ENCODE results near the gene CD72.

The CD72 gene

DNA sequence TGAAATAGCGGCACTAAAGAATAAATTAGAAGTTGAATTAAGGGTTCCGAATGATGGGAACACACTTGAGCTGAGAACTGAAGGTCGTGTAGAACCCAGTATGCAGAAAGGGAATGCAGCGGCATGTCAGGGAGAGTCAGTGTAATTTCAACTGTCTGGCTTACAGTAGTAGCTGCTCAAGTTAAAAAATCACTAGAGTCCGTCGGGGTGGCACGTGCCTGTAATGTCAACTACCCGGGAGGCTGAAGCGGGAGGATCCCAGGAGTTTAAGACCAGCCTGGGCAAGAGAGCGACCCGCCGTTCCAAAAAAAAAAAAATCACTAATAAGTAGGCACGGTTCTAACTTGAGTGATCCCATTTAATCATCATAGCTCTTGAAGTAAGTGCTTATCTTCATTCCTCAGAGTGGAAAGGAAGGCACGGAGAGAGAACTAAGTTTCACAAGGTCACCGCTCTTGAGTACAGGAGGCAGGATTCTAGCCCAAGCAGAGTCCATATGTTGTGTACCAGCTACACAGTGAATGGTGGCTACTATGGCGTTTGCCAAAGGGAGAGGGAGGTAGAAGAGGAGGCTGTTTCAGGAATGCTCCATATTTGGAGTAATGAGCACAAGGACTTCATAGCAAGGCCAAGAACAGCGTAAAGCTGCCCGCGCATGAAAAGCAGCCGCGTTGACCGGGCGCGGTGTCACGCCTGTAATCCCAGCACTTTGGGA is 38.8 kb upstream of the CD72 start:
- TF ChIP-seq GATA2 (IDR thresholded peaks at IDR 0.05; ENCODE audit: low read depth, low read length): no peak
- no peak for TF ChIP-seq GATA3 (IDR thresholded peaks at IDR 0.05; ENCODE audit: low read depth, low read length)

DNA sequence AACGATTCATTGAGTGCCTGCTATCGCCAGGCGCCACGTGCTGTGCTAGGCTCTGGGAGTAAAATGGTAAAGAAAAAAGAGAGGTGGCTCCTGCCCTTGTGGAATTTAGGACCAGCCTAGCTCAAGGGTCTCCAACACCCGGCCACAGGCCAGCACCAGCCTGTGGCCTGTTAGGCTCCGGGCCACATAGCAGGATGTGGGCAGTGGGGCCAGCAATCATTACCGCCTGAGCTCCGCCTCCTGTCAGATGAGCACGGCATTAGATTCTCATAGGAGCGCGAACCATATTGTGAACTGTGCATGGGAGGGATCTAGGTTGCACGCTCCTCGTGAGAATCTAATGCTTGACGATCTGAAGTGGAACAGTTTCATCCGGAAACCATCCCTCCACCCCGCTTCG is 38.1 kb upstream of the CD72 start:
- TF ChIP-seq GATA3 (IDR thresholded peaks at IDR 0.05; ENCODE audit: low read depth, low read length) (no peak), GATA2 (IDR thresholded peaks at IDR 0.05; ENCODE audit: low read depth, low read length) (no peak)

DNA sequence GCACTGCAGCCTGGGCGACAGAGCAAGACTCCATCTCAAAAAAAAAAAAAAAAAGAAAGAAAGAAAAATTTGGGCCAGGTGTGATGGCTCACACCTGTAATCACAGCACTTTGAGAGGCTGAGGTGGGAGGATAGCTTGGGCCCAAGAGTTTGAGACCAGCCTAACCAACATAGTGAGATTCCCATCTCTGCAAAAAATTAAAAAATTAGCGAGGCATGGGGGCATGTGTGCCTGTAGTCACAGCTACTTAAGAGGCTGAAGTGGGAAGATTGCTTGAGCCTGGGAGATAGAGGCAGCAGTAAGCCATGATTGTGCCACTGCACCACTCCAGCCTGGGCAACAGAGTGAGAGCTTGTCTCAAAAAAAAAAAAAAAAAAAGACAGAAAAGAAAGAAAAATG is 35.4 kb upstream of the CD72 start:
- TF ChIP-seq GATA3 (IDR thresholded peaks at IDR 0.05; ENCODE audit: low read depth, low read length): no peak
- TF ChIP-seq GATA2 (IDR thresholded peaks at IDR 0.05; ENCODE audit: low read depth, low read length): no peak

DNA sequence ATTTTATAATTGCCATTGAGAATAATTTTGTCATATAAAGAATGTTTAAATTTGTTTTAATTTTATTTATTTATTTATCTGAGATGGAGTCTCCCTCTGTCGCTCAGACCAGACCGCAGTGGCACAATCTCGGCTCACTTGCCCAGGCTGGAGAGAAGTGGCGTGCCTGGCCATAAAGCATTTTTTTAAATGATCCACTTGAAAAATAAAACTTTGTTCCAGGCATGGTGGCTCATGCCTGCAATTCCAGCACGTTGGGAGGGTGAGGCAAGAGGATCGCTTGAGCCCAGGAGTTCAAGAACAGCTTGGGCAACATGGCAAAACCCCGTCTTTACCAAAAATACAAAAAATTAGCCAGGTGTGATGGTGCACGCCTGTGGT is 34.6 kb upstream of the CD72 start:
- TF ChIP-seq GATA3 (IDR thresholded peaks at IDR 0.05; ENCODE audit: low read depth, low read length) (no peak), GATA2 (IDR thresholded peaks at IDR 0.05; ENCODE audit: low read depth, low read length) (no peak)

DNA sequence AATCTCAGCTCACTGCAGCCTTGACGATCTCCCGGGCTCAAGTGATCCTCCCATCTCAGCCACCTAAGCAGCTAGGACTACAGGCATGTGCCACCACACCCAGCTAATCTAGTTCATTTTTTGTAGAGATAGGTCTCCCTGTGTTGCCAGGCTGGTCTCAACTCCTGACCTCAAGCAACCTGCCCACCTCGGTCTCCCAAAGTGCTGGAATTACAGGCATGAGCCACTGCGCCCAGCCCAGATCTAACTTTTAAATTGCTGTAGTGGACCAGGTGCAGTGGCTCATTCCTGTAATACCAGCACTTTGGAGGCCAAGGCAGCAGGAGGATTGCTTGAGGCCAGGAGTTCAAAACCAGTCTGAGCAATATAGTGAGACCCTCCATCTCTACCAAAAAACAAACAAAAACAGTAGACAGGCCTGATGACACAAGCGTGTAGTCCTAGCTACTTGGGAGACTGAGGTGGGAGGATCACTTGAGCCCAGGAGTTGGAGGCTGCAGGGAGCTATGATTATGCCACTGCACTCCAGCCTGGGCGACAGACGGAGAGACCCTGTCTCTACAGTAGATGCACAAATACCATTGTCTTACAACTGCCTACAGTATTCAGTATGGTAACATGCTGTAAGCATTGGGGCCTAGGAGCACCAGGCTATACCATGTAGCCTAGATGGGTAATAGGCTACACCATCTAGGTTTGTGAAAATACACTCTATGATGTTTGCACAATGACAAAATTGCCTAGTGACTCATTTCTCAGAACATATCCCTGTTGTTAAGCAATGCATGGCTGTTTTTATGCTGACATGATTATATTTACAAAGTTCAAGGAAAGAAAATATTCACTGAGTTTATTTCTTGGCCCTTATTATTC is 34.0 kb upstream of the CD72 start:
- TF ChIP-seq GATA2 (IDR thresholded peaks at IDR 0.05; ENCODE audit: low read depth, low read length) (no peak), GATA3 (IDR thresholded peaks at IDR 0.05; ENCODE audit: low read depth, low read length) (no peak)

DNA sequence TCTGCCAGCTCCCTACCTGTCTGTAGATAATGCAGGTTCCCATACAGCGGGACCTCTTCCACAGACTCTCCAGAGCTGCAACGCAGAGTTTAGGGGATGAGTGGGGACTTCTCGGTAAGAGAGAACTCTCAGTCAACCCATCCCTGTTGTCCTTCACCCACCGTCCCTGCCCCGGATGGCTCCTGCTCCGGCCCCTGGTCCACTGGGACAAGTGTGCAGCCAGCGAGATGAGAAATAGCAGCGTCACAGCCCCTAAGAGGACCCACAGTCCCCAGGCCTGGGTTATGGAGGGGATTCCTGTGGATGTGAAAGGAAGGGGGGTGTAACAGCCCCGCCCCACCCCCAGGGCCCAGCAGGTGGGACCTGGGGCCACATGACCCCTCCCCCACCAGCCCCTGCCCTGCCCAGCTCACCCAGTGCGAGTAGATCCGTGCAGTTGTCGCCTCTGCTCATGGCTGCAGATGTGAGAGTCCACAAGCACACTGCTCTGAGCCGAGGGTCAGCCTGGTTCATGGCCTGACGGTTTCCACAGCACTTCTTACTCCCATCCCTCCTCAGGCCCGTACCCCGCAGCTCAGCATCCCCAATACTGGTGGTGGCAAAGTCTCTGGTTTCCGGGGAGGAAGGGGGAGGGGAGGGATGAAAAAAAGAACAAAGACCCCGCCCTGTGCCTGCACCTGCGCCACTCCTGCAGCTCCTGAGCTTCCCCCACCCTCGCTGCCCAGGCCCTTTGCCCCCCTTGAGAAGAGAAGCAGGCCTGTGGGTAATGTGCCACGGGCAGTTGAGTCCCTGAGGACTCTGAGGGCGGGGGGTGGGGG is 32.3 kb upstream of the CD72 start, which contains the start of gene SIT1:
TSS of gene SIT1 (minus strand) at position 591 of the 818 bp plus-strand sequence. CDS start at position 513, 78 bp downstream.
- TF ChIP-seq GATA3 (IDR thresholded peaks at IDR 0.05; ENCODE audit: low read depth, low read length) (no peak), GATA2 (IDR thresholded peaks at IDR 0.05; ENCODE audit: low read depth, low read length) (no peak)

DNA sequence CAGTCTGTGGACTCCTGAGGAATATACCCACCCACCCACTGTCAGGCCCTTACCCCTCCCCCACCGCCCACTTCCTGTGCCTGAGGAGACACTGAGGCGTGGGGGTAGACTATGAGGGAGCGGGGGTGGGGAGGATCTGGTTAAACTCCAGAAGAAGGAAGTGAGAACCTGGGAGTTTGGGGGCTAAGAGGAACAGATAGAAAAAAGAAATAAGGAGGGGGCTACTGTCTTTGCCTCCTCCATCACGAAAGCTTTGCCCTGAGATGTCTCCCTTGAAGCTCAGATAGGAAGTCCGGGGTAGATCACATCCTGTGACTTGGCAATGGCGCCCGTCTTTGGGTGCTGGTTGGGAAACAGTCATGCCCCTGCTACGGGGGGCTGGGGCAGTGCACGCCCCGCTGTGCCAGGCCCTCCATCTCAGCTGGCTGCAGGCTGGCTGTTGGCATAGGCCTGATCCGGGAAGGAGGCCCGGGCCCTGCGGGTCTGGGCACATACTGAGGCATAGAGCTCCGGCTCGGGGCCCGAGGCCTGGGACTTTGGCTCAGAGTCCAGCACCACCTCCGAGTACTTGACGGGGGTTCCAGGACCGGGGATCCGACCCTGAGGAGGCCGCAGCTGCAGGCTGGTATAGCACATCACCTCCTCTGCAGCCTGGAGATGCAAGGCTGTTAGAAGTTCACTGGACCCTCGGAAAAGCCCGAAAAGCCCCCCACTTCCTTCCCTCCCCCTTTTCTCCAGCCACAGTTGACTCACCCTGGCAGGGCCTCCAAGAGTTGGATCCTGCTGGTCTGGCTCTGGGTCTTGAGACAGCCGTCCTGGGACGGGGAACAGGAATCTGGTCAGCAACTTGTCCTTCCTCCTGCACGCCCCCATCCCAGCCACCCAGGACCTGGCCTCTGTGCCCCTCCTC is 31.5 kb upstream of the CD72 start:
- no peak for TF ChIP-seq GATA3 (IDR thresholded peaks at IDR 0.05; ENCODE audit: low read depth, low read length)
- TF ChIP-seq GATA2 (IDR thresholded peaks at IDR 0.05; ENCODE audit: low read depth, low read length): no peak

DNA sequence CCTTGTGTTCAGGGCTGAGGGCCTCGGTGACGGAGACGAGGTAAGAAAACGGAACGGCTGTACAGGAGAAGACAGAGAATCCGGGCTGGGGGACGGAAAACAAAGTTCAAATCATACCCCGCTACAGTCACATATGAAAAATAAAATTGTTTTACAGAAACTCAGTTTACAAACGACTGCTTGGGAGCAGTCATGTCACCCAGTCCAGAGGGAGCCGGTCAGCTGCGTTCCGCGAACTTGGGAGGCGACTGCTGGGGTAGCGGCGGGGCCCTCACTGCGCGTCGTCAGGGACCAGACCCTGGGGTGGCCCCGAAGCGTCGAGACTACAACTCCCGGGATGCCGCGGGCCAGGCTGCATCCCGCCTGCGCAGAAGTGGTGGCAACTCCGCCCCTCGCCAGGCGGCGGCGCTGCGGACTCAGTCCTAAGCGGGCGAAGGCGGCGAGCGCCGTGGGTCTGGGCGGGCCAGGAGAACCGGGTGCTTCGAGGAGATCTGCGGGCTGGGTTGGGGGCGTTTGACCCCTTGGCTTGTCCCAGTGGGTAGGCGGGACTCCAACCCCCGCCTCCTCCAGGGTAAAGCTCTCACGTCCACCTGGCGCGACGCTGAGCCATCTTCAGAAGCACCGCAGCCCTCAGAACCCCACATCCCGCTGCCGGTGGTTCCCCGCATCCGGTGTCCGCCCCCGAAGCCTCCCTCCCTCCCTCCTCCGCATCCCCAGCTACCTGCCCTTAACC is 28.5 kb upstream of the CD72 start:
- TF ChIP-seq GATA3 (IDR thresholded peaks at IDR 0.05; ENCODE audit: low read depth, low read length): no peak
- TF ChIP-seq GATA2 (IDR thresholded peaks at IDR 0.05; ENCODE audit: low read depth, low read length): no peak

DNA sequence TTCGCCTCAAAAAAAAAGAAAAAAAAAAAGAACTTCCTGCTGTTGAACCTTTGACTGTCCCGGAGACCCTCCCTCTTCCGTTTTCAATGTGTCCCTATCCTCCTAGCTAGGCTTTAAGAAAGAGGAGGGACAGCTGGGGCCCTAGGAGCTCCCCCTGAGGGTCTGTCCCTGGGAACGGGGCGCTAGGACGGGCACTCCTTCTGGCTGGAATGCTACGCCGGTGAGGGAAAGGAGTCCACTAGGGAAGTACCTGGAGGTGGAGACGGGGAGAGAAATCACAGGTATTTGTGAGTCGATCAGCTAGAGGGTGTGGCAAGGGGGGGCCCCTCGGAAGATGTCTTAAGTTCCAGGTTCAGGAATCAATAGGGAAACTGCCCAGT is 27.9 kb upstream of the CD72 start:
- TF ChIP-seq GATA3 (IDR thresholded peaks at IDR 0.05; ENCODE audit: low read depth, low read length) (no peak), GATA2 (IDR thresholded peaks at IDR 0.05; ENCODE audit: low read depth, low read length) (no peak)

DNA sequence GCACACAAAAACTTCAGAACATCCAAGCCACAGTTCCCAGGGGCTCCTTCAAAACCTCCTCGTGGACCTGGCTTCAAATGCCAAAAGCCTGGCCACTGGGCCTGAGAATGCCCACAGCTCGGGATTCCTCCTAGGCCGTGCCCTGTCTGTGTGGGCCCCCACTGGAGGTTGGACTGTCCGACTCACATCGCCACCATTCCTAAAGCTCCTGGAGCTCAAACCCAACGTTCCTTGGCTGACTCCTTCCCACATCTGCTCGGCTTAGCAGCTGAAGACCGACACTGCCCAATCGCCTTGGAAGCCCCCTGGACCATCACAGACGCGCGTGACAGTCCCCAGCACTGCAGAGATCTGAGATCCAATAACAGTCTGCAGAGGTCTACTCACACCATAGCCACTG is 24.8 kb upstream of the CD72 start:
- TF ChIP-seq GATA3 (IDR thresholded peaks at IDR 0.05; ENCODE audit: low read depth, low read length) (no peak), GATA2 (IDR thresholded peaks at IDR 0.05; ENCODE audit: low read depth, low read length) (no peak)

DNA sequence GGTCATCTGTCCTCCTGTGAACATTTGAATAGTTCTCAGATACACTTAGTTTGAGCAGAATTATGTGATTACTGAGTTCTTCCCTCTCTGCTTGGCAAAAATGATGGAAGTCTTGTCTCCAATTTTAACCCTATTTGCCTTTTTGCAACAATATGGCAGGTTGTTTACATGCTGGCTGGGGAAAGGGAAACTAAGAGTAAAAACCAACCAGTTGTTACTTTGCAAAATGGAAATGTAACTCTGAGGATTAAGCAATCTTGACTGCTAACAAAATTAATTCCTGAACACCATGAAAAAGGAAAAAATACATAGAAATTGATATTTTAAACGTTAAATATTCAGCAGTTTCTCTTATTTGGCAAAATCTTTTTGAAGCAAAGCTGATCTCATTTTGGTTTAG is 21.4 kb upstream of the CD72 start:
- TF ChIP-seq GATA3 (IDR thresholded peaks at IDR 0.05; ENCODE audit: low read depth, low read length): no peak

DNA sequence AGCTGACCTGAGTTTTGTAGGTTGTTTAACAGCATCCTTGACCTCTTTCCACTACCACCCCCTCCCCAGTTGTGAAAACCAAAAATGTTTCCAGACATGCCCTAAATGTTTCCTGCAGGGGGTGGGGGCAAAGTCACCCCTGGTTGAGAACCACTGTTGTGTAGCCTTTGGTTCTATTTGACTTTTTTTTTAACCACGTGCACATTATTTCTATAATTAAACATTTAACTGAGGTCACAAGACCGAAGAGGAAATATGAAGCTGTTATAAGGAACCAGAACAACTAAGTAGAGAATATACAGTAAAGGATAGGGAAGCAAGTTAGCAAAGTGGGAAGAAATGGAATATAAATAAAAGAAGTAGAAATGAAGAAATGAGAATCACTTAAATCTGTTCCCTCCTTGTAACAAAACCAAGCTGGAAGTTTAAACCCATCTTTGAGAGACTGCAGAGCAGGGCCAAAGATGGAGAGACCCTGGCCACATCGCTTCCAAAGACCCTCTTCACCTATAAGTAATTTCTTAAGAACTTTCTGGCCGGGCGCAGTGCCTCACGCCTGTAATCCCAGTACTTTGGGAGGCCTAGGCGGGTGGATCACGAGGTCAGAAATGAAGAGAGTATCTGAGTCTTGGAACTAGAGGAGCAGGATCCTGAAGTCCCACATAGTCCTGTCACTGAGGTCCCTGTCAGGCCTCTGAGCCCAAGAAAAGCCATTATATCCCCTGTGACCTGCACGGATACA is 18.1 kb upstream of the CD72 start:
- TF ChIP-seq GATA3 (IDR thresholded peaks at IDR 0.05; ENCODE audit: low read depth, low read length): no peak
- no peak for TF ChIP-seq GATA2 (IDR thresholded peaks at IDR 0.05; ENCODE audit: low read depth, low read length)
